H1 (cell line): Measurements from ENCODE around the gene COL1A1. TPM values are rescaled to one million over a fixed set of nuclear protein-coding genes. Genes with fewer than 3 reads are reported as not detected.

Source experiments
- CTCF ChIA-PET: fragments of 300-600 bp; sonication (Branson Sonifier 250); formaldehyde crosslinking; loops from one replicate; lab custom pipeline; 2021; ENCODE audit not compliant: partially characterized antibody; lab: Charles Lee
- POLR2A ChIA-PET: fragments of 300-600 bp; sonication (Branson Sonifier 250); formaldehyde crosslinking; loops from one replicate; lab custom pipeline; 2021; ENCODE audit warnings: inconsistent platforms; ENCODE audit not compliant: partially characterized antibody; lab: Charles Lee
- DNase-seq, 2 experiments: peaks; one replicate each; pipeline versions ENCODE4 v3.0.0 to v3.0.0-alpha.2; 2010 to 2022; ENCODE audit warnings: low spot score in 2 of 2, low read depth in 1 of 2, mixed read lengths in 1 of 2
- FAIRE-seq: peaks from 2 replicates; lab custom pipeline; 2011; peaks lifted over from hg19 to GRCh38; lab: Jason Lieb, UNC
- H2AFZ ChIP-seq: 2 replicates; pipeline ENCODE4 v1.8.1; 2012; ENCODE audit warnings: low read length, inconsistent platforms
- H2AK5ac ChIP-seq: 2 replicates; pipeline ENCODE4 v1.6.1; 2013; ENCODE audit warnings: low read depth, low read length
- H2BK120ac ChIP-seq: replicated peaks from 2 replicates; pipeline ENCODE3; 2013; ENCODE audit warnings: low read depth, low read length, inconsistent platforms
- H2BK12ac ChIP-seq: 2 replicates; pipeline ENCODE4 v1.6.1; 2013; ENCODE audit warnings: low read depth, low read length
- H2BK15ac ChIP-seq: 2 replicates; pipeline ENCODE4 v1.6.1; 2013; ENCODE audit warnings: low read length
- H2BK20ac ChIP-seq: 2 replicates; pipeline ENCODE4 v1.6.1; 2013; ENCODE audit warnings: low read length
- H2BK5ac ChIP-seq: 2 replicates; pipeline ENCODE4 v1.6.1; 2013; ENCODE audit warnings: low read depth, low read length
- H3K14ac ChIP-seq: 2 replicates; pipeline ENCODE4 v1.6.1; 2013; ENCODE audit warnings: inconsistent platforms; ENCODE audit not compliant: insufficient read length
- H3K18ac ChIP-seq: 2 replicates; pipeline ENCODE4 v1.6.1; 2013; ENCODE audit warnings: low read length; ENCODE audit errors: extremely low read depth
- H3K23ac ChIP-seq: 2 replicates; pipeline ENCODE4 v1.6.1; 2013; ENCODE audit warnings: inconsistent platforms; ENCODE audit not compliant: insufficient read length
- H3K23me2 ChIP-seq: 2 replicates; pipeline ENCODE4 v1.6.1; 2013; ENCODE audit warnings: low read depth, low read length
- H3K27ac ChIP-seq: 2 replicates; pipeline ENCODE4 v1.6.1; 2011; ENCODE audit warnings: low read depth, low read length, inconsistent platforms
- H3K27me3 ChIP-seq, 4 experiments: replicated peaks in 1 of 4; 1 replicate in 1 of 4; 2 replicates in 3 of 4; pipeline versions ENCODE4 v1.6.1 to v1.8.1; 2011 to 2013; ENCODE audit warnings: low read length in 3 of 4, mild to moderate bottlenecking in 3 of 4, inconsistent platforms in 2 of 4, mixed read lengths in 2 of 4, moderate library complexity in 1 of 4; ENCODE audit not compliant: control insufficient read depth in 3 of 4, insufficient read depth in 3 of 4; ENCODE audit errors: extremely low read depth in 1 of 4
- H3K36me3 ChIP-seq, 4 experiments: 2 replicates each; pipeline versions ENCODE4 v1.6.1 to v1.8.1; 2011 to 2013; ENCODE audit warnings: mild to moderate bottlenecking in 4 of 4, low read length in 3 of 4, moderate library complexity in 2 of 4, control low read depth in 1 of 4, inconsistent platforms in 1 of 4; ENCODE audit not compliant: insufficient read depth in 4 of 4, control insufficient read depth in 2 of 4
- H3K4ac ChIP-seq: replicated peaks from 2 replicates; pipeline ENCODE3; 2013; ENCODE audit warnings: low read length, low read depth, mixed read lengths, inconsistent platforms; ENCODE audit not compliant: insufficient read length
- H3K4me1 ChIP-seq, 4 experiments: replicated peaks in 1 of 4; 1 replicate in 1 of 4; 2 replicates in 3 of 4; pipeline versions ENCODE4 v1.6.1 to v1.8.1; 2011 to 2013; ENCODE audit warnings: low read length in 3 of 4, inconsistent platforms in 2 of 4, mixed read lengths in 1 of 4; ENCODE audit not compliant: insufficient read depth in 4 of 4, control insufficient read depth in 3 of 4
- H3K4me2 ChIP-seq, 2 experiments: 2 replicates each; pipeline versions ENCODE4 v1.6.1 to v1.8.1; 2011 to 2013; ENCODE audit warnings: low read depth in 2 of 2, low read length in 2 of 2, control low read depth in 1 of 2, inconsistent platforms in 1 of 2, mild to moderate bottlenecking in 1 of 2; ENCODE audit not compliant: insufficient read depth in 1 of 2
- H3K4me3 ChIP-seq, 4 experiments: fragments of 200-600, 300-600 bp in 1 of 4; sonication (generic), shearing (Covaris generic), sonication (Bioruptor Twin) in 1 of 4; 2 replicates each; pipeline versions ENCODE4 v1.5.1 to v1.8.1; 2011 to 2016; ENCODE audit warnings: low read length in 4 of 4, low read depth in 3 of 4, control low read depth in 2 of 4, inconsistent platforms in 2 of 4, mild to moderate bottlenecking in 2 of 4, mixed read lengths in 1 of 4, moderate library complexity in 1 of 4; ENCODE audit not compliant: insufficient read depth in 2 of 4; ENCODE audit errors: extremely low read depth in 1 of 4
- H3K56ac ChIP-seq: replicated peaks from 2 replicates; pipeline ENCODE3; 2013; ENCODE audit warnings: low read depth, mild to moderate bottlenecking, mixed read lengths, low read length, inconsistent platforms; ENCODE audit not compliant: insufficient read length
- H3K79me1 ChIP-seq: 2 replicates; pipeline ENCODE4 v1.6.1; 2013; ENCODE audit warnings: low read depth, low read length, control low read depth
- H3K79me2 ChIP-seq, 2 experiments: 2 replicates each; pipeline versions ENCODE4 v1.6.1 to v1.8.1; 2012 to 2013; ENCODE audit warnings: low read length in 2 of 2, mild to moderate bottlenecking in 2 of 2, inconsistent platforms in 1 of 2; ENCODE audit not compliant: insufficient read depth in 2 of 2, control insufficient read depth in 1 of 2
- H3K9ac ChIP-seq, 4 experiments: replicated peaks in 1 of 4; 1 replicate in 1 of 4; 2 replicates in 3 of 4; pipeline versions ENCODE4 v1.6.1 to v1.8.1; 2011 to 2013; ENCODE audit warnings: low read depth in 3 of 4, low read length in 3 of 4, control low read depth in 2 of 4, mild to moderate bottlenecking in 2 of 4, moderate library complexity in 2 of 4, inconsistent platforms in 1 of 4; ENCODE audit errors: extremely low read depth in 1 of 4
- H3K9me3 ChIP-seq, 2 experiments: 2 replicates each; pipeline versions ENCODE4 v1.6.1 to v1.8.1; 2012 to 2013; ENCODE audit warnings: mild to moderate bottlenecking in 2 of 2, moderate library complexity in 2 of 2, control low read depth in 1 of 2, inconsistent platforms in 1 of 2, low read depth in 1 of 2, low read length in 1 of 2, mixed read lengths in 1 of 2; ENCODE audit not compliant: insufficient read depth in 2 of 2
- H4K20me1 ChIP-seq, 2 experiments: replicated peaks in 1 of 2; 2 replicates each; pipeline versions ENCODE3 to v1.8.1; 2011 to 2013; ENCODE audit warnings: inconsistent platforms in 2 of 2, low read length in 2 of 2, mild to moderate bottlenecking in 1 of 2; ENCODE audit not compliant: insufficient read depth in 2 of 2, control insufficient read depth in 1 of 2
- H4K5ac ChIP-seq: 2 replicates; pipeline ENCODE4 v1.6.1; 2013; ENCODE audit warnings: low read length, low read depth, mixed read lengths, inconsistent platforms; ENCODE audit not compliant: insufficient read length
- H4K8ac ChIP-seq: 2 replicates; pipeline ENCODE4 v1.8.0; 2013; ENCODE audit warnings: mild to moderate bottlenecking, moderate library complexity, low read length, inconsistent platforms; ENCODE audit not compliant: insufficient read depth; ENCODE audit errors: extremely low read depth
- H4K91ac ChIP-seq: replicated peaks from 2 replicates; pipeline ENCODE3; 2013; ENCODE audit warnings: low read length, mixed read lengths, inconsistent platforms; ENCODE audit not compliant: insufficient read length
- CTCF ChIP-seq, 3 experiments: IDR thresholded peaks; 1 replicate in 2 of 3; 2 replicates in 1 of 3; pipeline versions ENCODE4 v1.5.1 to v1.6.1; 2011; ENCODE audit warnings: low read length in 3 of 3, mild to moderate bottlenecking in 3 of 3, inconsistent platforms in 2 of 3, low read depth in 1 of 3, moderate library complexity in 1 of 3; ENCODE audit not compliant: insufficient read depth in 1 of 3; ENCODE audit errors: control extremely low read depth in 1 of 3
- FOSL1 ChIP-seq: IDR thresholded peaks from 2 replicates; pipeline ENCODE4 v1.6.1; 2011; ENCODE audit warnings: mild to moderate bottlenecking, low read depth, low read length, moderate library complexity; ENCODE audit not compliant: insufficient read depth
- KDM5A ChIP-seq: fragments of 200-600 bp; IDR thresholded peaks from 2 replicates; pipeline ENCODE4 v1.7.1; 2012; ENCODE audit warnings: mild to moderate bottlenecking, low read length, inconsistent platforms, mixed read lengths
- MAX ChIP-seq: IDR thresholded peaks from 2 replicates; pipeline ENCODE4 v1.6.1; 2012; ENCODE audit warnings: inconsistent platforms
- NANOG ChIP-seq: IDR thresholded peaks from 2 replicates; pipeline ENCODE4 v1.6.1; 2011; ENCODE audit warnings: low read length, low read depth, mild to moderate bottlenecking, inconsistent platforms; ENCODE audit not compliant: insufficient read depth, poor library complexity, severe bottlenecking
- RBBP5 ChIP-seq: IDR thresholded peaks from 2 replicates; pipeline ENCODE4 v1.7.1; 2012; ENCODE audit warnings: low read depth, mild to moderate bottlenecking, inconsistent platforms, low read length, moderate library complexity, borderline replicate concordance
- TBP ChIP-seq: IDR thresholded peaks from 2 replicates; pipeline ENCODE4 v1.6.1; 2011; ENCODE audit warnings: low read depth, low read length, improper control_type of control experiment
- TEAD4 ChIP-seq: IDR thresholded peaks from 2 replicates; pipeline ENCODE4 v1.6.1; 2012; ENCODE audit warnings: low read depth, low read length, inconsistent platforms, mixed read lengths
- YY1 ChIP-seq: IDR thresholded peaks from 2 replicates; pipeline ENCODE4 v1.6.1; 2011; ENCODE audit warnings: low read depth, mild to moderate bottlenecking, low read length
- WGBS, 2 experiments: shearing (Covaris generic) in 1 of 2; methylation state at CpG; one replicate each; pipeline versions ENCODE4 v1.1.6 to v1.1.7; 2013 to 2015; ENCODE audit warnings: low lambda C conversion rate in 2 of 2, mixed read lengths in 2 of 2, inconsistent platforms in 1 of 2, low coverage in 1 of 2, missing lambda C conversion rate in 1 of 2; ENCODE audit not compliant: insufficient replicate concordance in 2 of 2, insufficient coverage in 1 of 2, insufficient read length in 1 of 2; ENCODE audit errors: extremely low coverage in 1 of 2, missing lambda C conversion rate in 1 of 2; 5-methylcytosine and 5-hydroxymethylcytosine counted together
- polyA plus RNA-seq, 7 experiments: library from polyadenylated mRNA; depleted of rRNA in 3 of 7; stranded (reverse) in 5 of 7; unstranded in 2 of 7; fragments of >200 nt in 5 of 7; fragments of 200-250 nt in 2 of 7; gene quantifications; 1 replicate in 5 of 7; 2 replicates in 1 of 7; 4 replicates in 1 of 7; pipeline versions ENCODE4 v1.2.1 to v1.2.3, GENCODE V29; 2011 to 2013; ENCODE audit warnings: missing spikeins in 2 of 7, mixed read lengths in 2 of 7
- total RNA-seq: library from RNA; stranded (reverse); fragmentation: NEBNext Ultra II Directional; extraction: Animal tissue kit (Norgen Biotek cat#: 25700); gene quantifications from 2 replicates; pipeline ENCODE4 v1.2.1, GENCODE V29; 2021

Gene COL1A1
- total and polyA plus RNA-seq, 2 of the 8 experiments (the other 6 are each of a cell fraction or from before 2014, with no cell fraction given) = 14.1 to 80.4 TPM

GRCh38 chr17:50169121-50169764 is 32.2 kb downstream of the COL1A1 start:
- no peak overlapping the region for H3K4me2 ChIP-seq
- no peak overlapping the region for H3K14ac ChIP-seq
- no peaks in the 10 kb centered on the region for H3K9me3 ChIP-seq
- no peak overlapping the region for H3K27ac ChIP-seq
- 55% methylated on average over 13 of the region's 14 CpGs; no CpG with 5 or more reads in 1 of the 2 experiments for WGBS, 2 experiments
- H4K20me1 ChIP-seq = no peaks in the 10 kb centered on the region
- no peak overlapping the region for H3K4ac ChIP-seq
- FAIRE-seq = peak; percentile 57
- H3K79me1 ChIP-seq = no peaks in the 10 kb centered on the region
- no peak overlapping the region for H3K4me3 ChIP-seq
- no peak overlapping the region for H2AFZ ChIP-seq
- H2BK12ac ChIP-seq = no peak overlapping the region
- no peak overlapping the region for H2BK120ac ChIP-seq
- H2BK20ac ChIP-seq = no peak overlapping the region
- H3K56ac ChIP-seq = no peak overlapping the region
- no peak overlapping the region for H3K9ac ChIP-seq
- ChIA-PET CTCF (interaction anchor here (0.6 to 17.0 kb wide), 71 partner anchors 7 to 558 kb away, joined by 3 to 299 read pairs (median 5); partner anchors contain the start of genes COL1A1, PDK2 and TMEM92), POLR2A (interaction anchor here (0.7 to 1.7 kb wide), 4 partner anchors 9 to 46 kb away, joined by 3 to 6 read pairs (median 4); no protein-coding TSS in a partner anchor)
- no peak overlapping the region for H2BK5ac ChIP-seq
- no peak overlapping the region for H4K5ac ChIP-seq
- H3K18ac ChIP-seq = no peak overlapping the region
- H2BK15ac ChIP-seq = peak overlapping the region; percentile 73; the same call in 1 of the 2 replicates
- H3K27me3 ChIP-seq = no peaks in the 10 kb centered on the region
- H2AK5ac ChIP-seq = no peak overlapping the region
- H3K4me1 ChIP-seq = peaks cover 0 to 14% (median 8%) of the 10 kb centered on the region in 4 experiments; a peak in 5 of 7 replicates
- DNase-seq = peak in 1 of 2 experiments; percentile 73
- no peak overlapping the region for H4K91ac ChIP-seq
- no peaks in the 10 kb centered on the region for H3K79me2 ChIP-seq
- no peaks in the 10 kb centered on the region for H3K36me3 ChIP-seq
- H3K23me2 ChIP-seq = peaks cover 4% of the 10 kb centered on the region; the same call in 1 of the 2 replicates
- H3K23ac ChIP-seq = no peak overlapping the region
- no peak overlapping the region for H4K8ac ChIP-seq
- peak; percentile 73 for TF ChIP-seq YY1
- TF ChIP-seq MAX = peak; percentile 58; the same call in 1 of the 2 replicates
- peak; percentile 59; the same call in 1 of the 2 replicates for TF ChIP-seq TEAD4
- TF ChIP-seq FOSL1 = peak; percentile 78
- no peak for TF ChIP-seq KDM5A
- TF ChIP-seq TBP = no peak; the same call in 1 of the 2 replicates
- TF ChIP-seq RBBP5 = no peak
- no peak for TF ChIP-seq NANOG
- TF ChIP-seq CTCF (IDR thresholded peaks at IDR 0.05; ENCODE audit: control extremely low read depth in 1 of 3, insufficient read depth in 1 of 3, low read depth in 1 of 3, low read length in 3 of 3) = peak; percentile 80 to 98 (median 96)
